Measurements from ENCODE around the gene RAB19. TPM values are rescaled to one million over a fixed set of nuclear protein-coding genes. Genes with fewer than 3 reads are reported as not detected.

The RAB19 gene
- total and polyA plus RNA-seq, 9 of the 15 experiments (the other 6 are each of a cell fraction or from before 2014, with no cell fraction given) = not detected

- TF ChIP-seq CEBPZ (IDR thresholded peaks at IDR 0.05; ENCODE audit: borderline replicate concordance, low read depth, low read length) (0 out of 2 replicates have a peak, but pooled peaks have one; percentile 21), CBX2 (IDR thresholded peaks at IDR 0.05; ENCODE audit: insufficient read depth, low read length, poor library complexity, severe bottlenecking) (no peak), ZNF76 (CRISPR knock-in tag; IDR thresholded peaks at IDR 0.05; ENCODE audit: borderline replicate concordance) (no peak), IRF1 (CRISPR knock-in tag; IDR thresholded peaks at IDR 0.05; ENCODE audit: borderline replicate concordance) (no peak), HMG20A (CRISPR knock-in tag; conservative IDR thresholded peaks at IDR 0.05) (no peak), ETV5 (CRISPR knock-in tag; IDR thresholded peaks at IDR 0.05; ENCODE audit: low read depth) (no peak), FOXP4 (CRISPR knock-in tag; IDR thresholded peaks at IDR 0.05; ENCODE audit: borderline replicate concordance) (no peak), SPI1 (IDR thresholded peaks at IDR 0.05; ENCODE audit: borderline replicate concordance, low read depth, low read length) (no peak), ZBTB2 (IDR thresholded peaks at IDR 0.05) (peak; percentile 66), TBL1XR1 (IDR thresholded peaks at IDR 0.05; ENCODE audit: low read length in 2 of 2) (peak; percentile 50 to 51; a peak in 1 of 4 replicates), CC2D1A (IDR thresholded peaks at IDR 0.05) (peak; percentile 80; the same call in 1 of the 2 replicates), GTF2B (IDR thresholded peaks at IDR 0.05; ENCODE audit: extremely low read depth, insufficient read length) (no peak), ZFP91 (CRISPR knock-in tag; IDR thresholded peaks at IDR 0.05) (no peak), SLC30A9 (CRISPR knock-in tag; IDR thresholded peaks at IDR 0.05) (no peak)
Measured at GRCh38 chr7:140391634-140392033, 12.2 kb upstream of the RAB19 start (continued).
